A673 (cell line): ENCODE results near the gene ANKMY1. TPM values are rescaled to one million over a fixed set of nuclear protein-coding genes. Genes with fewer than 3 reads are reported as not detected.

Source experiments
- BruUV-seq: library from RNA; stranded (reverse); fragments of 400-500 nt; replicated peaks from 2 replicates; lab custom pipeline; 2021; lab: Mats Ljungman, UMichigan
- CTCF ChIA-PET: fragments of 300-600 bp; sonication (Branson Sonifier 250); formaldehyde crosslinking; loops from one replicate; lab custom pipeline; 2022; ENCODE audit warnings: antibody characterized with exemption; lab: Charles Lee
- POLR2A ChIA-PET: fragments of 300-600 bp; sonication (Branson Sonifier 250); formaldehyde crosslinking; loops from one replicate; lab custom pipeline; 2022; ENCODE audit warnings: antibody characterized with exemption; ENCODE audit not compliant: low non-redundant PET; lab: Charles Lee
- DNase-seq: peaks from one replicate; pipeline ENCODE4 v3.0.0-alpha.2; 2015; ENCODE audit warnings: low spot score
- H3K27ac ChIP-seq: fragments of 200-600 bp; sonication (generic); 2 replicates; pipeline ENCODE4 v1.5.1; 2016; ENCODE audit warnings: mixed run types, low read depth, mild to moderate bottlenecking, mixed read lengths, antibody characterized with exemption, low read length; ENCODE audit not compliant: poor library complexity, severe bottlenecking
- H3K27me3 ChIP-seq: fragments of 200-600 bp; sonication (generic); replicated peaks from 2 replicates; pipeline ENCODE4 v1.6.1; 2017; ENCODE audit warnings: mixed run types, low read depth, mild to moderate bottlenecking, mixed read lengths, antibody characterized with exemption, low read length; ENCODE audit not compliant: insufficient read depth, poor library complexity
- H3K36me3 ChIP-seq: fragments of 200-600 bp; sonication (generic); 2 replicates; pipeline ENCODE4 v1.6.1; 2016; ENCODE audit warnings: mixed run types, mild to moderate bottlenecking, mixed read lengths, antibody characterized with exemption, low read length; ENCODE audit not compliant: insufficient read depth, poor library complexity, severe bottlenecking
- H3K4me1 ChIP-seq: fragments of 200-600 bp; sonication (generic); 2 replicates; pipeline ENCODE4 v1.6.1; 2017; ENCODE audit warnings: mixed run types, mild to moderate bottlenecking, mixed read lengths, antibody characterized with exemption, low read length; ENCODE audit not compliant: insufficient read depth, poor library complexity, severe bottlenecking
- H3K4me3 ChIP-seq: fragments of 200-600 bp; sonication (generic); 2 replicates; pipeline ENCODE4 v1.5.1; 2016; ENCODE audit warnings: low read depth, mixed run types, mild to moderate bottlenecking, mixed read lengths, low read length; ENCODE audit not compliant: poor library complexity, severe bottlenecking
- H3K9me3 ChIP-seq: fragments of 200-600 bp; sonication (generic); 2 replicates; pipeline ENCODE4 v1.6.1; 2016; ENCODE audit warnings: mixed run types, low read depth, mild to moderate bottlenecking, mixed read lengths, antibody characterized with exemption, low read length; ENCODE audit not compliant: poor library complexity, severe bottlenecking
- EZH2 ChIP-seq: fragments of 200-600 bp; sonication (generic); IDR thresholded peaks from 2 replicates; pipeline ENCODE4 v1.6.1; 2017; ENCODE audit warnings: borderline replicate concordance, low read depth, mild to moderate bottlenecking, mixed read lengths, antibody characterized with exemption, low read length; ENCODE audit not compliant: poor library complexity, severe bottlenecking
- intact Hi-C: fragments of 100-400 bp; cut with micrococcal nuclease; formaldehyde crosslinking; loops from one replicate; pipeline ENCODE4 v1.10.0; 2022; ENCODE audit not compliant: unreplicated experiment
- total RNA-seq: library from RNA; stranded (reverse); gene quantifications from 2 replicates; pipeline ENCODE4 v1.2.3, GENCODE V29; 2021
- TF ChIP-seq, protein P1 (sequence below): fragments of 300-800, 200-600 bp; sonication (generic); conservative IDR thresholded peaks from 2 replicates; pipeline ENCODE4 v1.5.1; 2017; ENCODE audit warnings: low read depth, mild to moderate bottlenecking, antibody characterized with exemption, low read length, moderate library complexity, mixed read lengths

Gene ANKMY1
- total RNA-seq, 1 experiment from 2014 or later = 21.8 TPM

DNA sequence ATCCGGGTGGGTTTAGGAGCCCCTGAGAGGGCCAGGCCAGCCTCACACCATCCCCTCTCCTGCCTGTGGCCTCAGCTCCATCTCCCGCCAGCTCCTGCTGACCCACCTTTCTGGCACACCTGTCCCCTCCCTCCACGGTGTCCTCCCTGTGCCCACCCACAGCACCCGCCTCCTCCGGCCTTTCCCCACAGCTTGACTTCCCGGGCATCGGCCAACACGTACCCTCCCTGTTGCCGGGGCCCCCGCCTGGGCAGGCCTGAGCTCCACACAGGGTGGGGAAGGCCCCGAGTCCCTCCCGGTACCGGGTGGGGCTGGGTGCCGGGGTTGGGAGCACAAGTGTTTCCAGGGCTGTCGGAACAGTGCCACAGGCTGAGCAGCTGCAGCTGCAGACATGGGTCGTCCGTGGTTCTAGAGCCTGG, 115.8 kb downstream of the ANKMY1 start:
- no peak for DNase-seq
- intact Hi-C loops = no loop called here
- BruUV-seq = no TSS peak
- TF ChIP-seq, protein P1, sequence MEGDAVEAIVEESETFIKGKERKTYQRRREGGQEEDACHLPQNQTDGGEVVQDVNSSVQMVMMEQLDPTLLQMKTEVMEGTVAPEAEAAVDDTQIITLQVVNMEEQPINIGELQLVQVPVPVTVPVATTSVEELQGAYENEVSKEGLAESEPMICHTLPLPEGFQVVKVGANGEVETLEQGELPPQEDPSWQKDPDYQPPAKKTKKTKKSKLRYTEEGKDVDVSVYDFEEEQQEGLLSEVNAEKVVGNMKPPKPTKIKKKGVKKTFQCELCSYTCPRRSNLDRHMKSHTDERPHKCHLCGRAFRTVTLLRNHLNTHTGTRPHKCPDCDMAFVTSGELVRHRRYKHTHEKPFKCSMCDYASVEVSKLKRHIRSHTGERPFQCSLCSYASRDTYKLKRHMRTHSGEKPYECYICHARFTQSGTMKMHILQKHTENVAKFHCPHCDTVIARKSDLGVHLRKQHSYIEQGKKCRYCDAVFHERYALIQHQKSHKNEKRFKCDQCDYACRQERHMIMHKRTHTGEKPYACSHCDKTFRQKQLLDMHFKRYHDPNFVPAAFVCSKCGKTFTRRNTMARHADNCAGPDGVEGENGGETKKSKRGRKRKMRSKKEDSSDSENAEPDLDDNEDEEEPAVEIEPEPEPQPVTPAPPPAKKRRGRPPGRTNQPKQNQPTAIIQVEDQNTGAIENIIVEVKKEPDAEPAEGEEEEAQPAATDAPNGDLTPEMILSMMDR = no peak
- TF ChIP-seq EZH2 = no peak
- H3K4me3 ChIP-seq = no peak overlapping the region
- POLR2A ChIA-PET = no interaction called here
- peaks cover 8% of the 10 kb centered on the region for H3K27me3 ChIP-seq
- H3K36me3 ChIP-seq = no peaks in the 10 kb centered on the region
- CTCF ChIA-PET = no interaction called here
- H3K4me1 ChIP-seq = peaks cover under 1% of the 10 kb centered on the region
- H3K9me3 ChIP-seq = no peaks in the 10 kb centered on the region
- no peak overlapping the region for H3K27ac ChIP-seq

DNA sequence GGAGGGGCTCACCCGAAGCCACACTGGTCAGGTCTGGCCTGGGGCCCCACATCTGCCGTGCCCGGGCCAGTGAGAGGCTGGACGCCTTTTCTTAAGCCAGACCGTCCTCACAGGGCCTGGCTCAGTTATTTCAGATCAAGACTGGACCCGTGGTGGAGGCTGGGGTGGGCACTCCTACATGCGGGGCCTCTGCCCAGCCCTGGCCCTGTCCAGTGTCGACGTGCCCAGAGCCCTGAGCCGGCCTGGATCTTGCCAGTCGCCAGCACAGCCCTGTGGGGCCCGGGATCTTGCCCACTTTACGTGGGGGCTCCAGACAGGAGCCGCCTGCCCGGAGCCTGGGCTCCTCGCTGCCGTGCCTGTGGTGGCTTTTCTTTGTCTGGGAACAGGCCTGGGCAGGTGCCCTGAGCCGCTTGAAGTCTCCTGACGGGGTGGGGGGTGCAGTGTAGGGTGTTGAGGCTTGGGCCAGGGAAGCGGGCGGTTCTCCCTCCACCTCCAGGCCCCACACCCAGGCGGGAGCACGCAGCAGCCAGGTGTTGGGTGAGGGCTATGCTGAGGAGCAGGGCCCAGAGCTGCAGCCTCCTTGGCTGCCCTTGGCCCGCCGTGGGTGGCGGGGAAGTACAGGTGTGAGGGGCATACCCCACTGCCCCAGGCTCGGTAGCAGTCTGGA, 116.3 kb downstream of the ANKMY1 start:
- H3K4me3 ChIP-seq = no peak overlapping the region
- no peak for DNase-seq
- TF ChIP-seq, protein P1 = no peak
- TF ChIP-seq EZH2 = no peak
- no peak overlapping the region for H3K27ac ChIP-seq
- H3K27me3 ChIP-seq = peaks cover 13% of the 10 kb centered on the region
- BruUV-seq = no TSS peak
- intact Hi-C loops = no loop called here
- H3K9me3 ChIP-seq = no peaks in the 10 kb centered on the region
- ChIA-PET POLR2A (no interaction called here), CTCF (no interaction called here)
- peaks cover 5% of the 10 kb centered on the region for H3K4me1 ChIP-seq
- no peaks in the 10 kb centered on the region for H3K36me3 ChIP-seq

DNA sequence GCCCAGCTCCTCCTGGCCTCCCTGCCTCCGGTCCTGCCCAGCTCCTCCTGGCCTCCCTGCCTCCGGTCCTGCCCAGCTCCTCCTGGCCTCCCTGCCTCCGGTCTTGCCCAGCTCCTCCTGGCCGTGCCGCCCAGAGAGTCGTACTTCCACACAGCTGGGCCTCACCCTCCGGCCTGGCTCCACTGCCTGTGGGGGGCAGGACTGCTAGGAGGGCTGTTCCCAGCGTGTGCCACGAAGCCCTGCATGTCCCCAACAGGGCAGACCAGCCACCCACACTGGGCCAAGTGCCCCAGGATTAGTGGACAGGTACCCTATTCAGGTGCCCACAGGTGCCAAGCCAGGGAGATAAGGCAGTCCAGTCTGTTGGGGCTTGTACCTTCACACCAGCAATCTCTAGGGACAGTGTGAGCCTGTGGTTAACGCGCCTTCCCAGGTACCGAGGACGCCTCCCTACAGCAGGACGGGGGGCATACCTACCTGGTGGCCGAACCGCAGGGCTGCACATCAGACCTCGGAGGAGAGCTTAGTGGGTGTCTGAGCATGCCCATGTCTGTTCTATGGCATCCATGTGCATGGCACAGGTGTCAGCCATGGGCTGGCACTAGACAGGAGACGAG, 117.0 kb downstream of the ANKMY1 start:
- intact Hi-C loops = no loop called here

More for the DNA sequence above, 117.0 kb downstream of the ANKMY1 start:
- no peaks in the 10 kb centered on the region for H3K36me3 ChIP-seq
- peaks cover 8% of the 10 kb centered on the region for H3K4me1 ChIP-seq
- TF ChIP-seq EZH2 = no peak
- TF ChIP-seq, protein P1 = no peak
- no peaks in the 10 kb centered on the region for H3K9me3 ChIP-seq
- POLR2A ChIA-PET = no interaction called here
- BruUV-seq = no TSS peak
- peaks cover 15% of the 10 kb centered on the region for H3K27me3 ChIP-seq
- no peak overlapping the region for H3K4me3 ChIP-seq
- no peak overlapping the region for H3K27ac ChIP-seq
- no peak for DNase-seq
- CTCF ChIA-PET = no interaction called here
